Measurements from ENCODE around the gene ABCA4. TPM values are rescaled to one million over a fixed set of nuclear protein-coding genes. Genes with fewer than 3 reads are reported as not detected.

Gene ABCA4
- total RNA-seq, 1 experiment from 2014 or later = 0.11 TPM

DNA sequence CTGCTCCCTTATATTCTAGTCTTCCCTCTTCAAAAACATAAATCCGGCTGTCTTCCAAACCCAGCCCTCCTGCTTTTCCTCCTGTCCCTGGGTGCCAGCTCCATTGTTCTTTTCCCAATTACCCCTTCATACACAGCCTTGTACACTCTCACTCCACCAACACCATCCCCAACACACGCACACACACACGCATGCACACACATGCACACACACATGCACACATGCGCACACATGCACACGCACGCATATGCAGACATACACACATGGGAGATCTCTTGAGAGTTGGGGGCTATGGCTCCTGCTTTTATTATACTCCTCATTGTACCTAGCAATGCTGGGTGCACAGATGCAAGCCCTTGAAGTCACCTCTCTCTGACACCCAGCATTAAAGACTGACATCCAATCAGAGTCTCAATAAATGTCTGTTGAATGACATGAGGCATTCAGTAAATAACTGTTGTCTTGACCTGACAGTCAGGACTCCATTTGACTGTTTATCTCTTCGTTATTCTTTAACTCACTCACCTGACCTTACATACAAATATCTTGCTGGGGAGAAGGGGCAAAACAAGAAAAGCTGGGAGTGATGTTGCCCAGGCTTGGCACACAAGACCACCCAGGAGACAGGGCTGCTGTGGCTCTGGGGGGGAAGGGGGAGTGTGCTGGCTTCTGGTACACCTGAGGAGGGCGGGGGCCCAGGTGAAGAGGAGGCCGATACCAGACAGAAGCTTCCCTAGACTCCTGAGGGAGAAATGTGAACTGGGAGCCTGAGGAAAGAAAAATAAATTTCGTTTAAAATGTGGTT is 16.0 kb downstream of the ABCA4 start:
- no peaks in the 10 kb centered on the region for H3K27me3 ChIP-seq (replicated peaks)
- no peaks in the 10 kb centered on the region for H3K9me3 ChIP-seq (replicated peaks)
- no peak overlapping the region for H3K27ac ChIP-seq
- no peak for DNase-seq (ENCODE audit: low read depth in 1 of 2, low spot score in 2 of 2)
- peaks cover 32% of the 10 kb centered on the region for H3K4me1 ChIP-seq (replicated peaks)
- H3K4me3 ChIP-seq = no peak overlapping the region
- no peaks in the 10 kb centered on the region for H3K36me3 ChIP-seq

DNA sequence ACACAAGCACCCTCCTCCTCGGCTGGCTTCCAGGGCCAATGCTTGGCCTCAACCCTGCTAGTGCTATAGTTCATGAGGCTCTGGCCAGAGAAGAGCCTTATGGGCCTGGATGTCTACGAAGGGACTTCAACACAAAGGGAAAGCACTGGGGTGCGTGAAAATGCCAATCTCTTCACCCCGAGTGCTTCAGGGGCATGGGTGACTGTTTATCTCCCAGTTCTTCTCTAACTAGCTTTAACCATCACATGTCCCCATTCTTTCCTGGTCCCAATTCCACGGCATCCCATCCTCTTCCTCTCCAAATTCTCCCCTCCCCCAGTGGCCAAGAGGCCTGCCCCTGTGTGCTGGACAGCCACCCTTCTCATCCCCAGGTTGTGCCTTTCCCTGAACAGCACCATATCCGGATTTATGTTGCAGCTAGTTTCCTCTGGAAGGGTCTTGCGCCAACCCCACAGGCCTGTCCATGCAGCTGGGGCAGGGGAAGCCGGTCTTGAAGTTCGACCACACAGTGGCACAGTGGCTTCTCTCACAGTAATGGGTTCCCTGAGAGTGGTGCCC is 16.7 kb downstream of the ABCA4 start:
- H3K9me3 ChIP-seq (replicated peaks) = no peaks in the 10 kb centered on the region
- H3K36me3 ChIP-seq = no peaks in the 10 kb centered on the region
- no peaks in the 10 kb centered on the region for H3K27me3 ChIP-seq (replicated peaks)

DNA sequence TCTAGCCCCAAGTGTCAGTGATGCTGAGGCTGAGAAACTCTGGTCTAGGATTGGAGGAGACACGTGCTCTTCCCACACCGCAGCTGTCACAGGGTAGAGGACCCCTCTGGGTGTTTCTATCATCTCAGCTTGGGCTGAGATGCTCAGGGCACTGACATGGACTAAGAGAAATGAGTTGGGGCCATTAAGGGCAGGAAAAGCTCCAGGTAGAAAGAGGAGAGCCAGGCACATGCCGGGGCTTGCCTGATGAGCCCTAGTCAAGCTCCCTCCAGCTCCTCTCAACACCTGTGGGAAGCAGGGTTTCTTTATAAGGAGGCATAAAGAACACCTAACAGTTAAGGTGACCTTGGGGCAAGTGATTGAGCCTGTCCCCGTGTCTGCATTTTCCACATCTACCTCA is 17.3 kb downstream of the ABCA4 start:
- Histone ChIP-seq H3K27me3 (replicated peaks) (no peaks in the 10 kb centered on the region), H3K27ac (no peak overlapping the region), H3K4me1 (replicated peaks) (peaks cover 32% of the 10 kb centered on the region), H3K4me3 (no peak overlapping the region), H3K9me3 (replicated peaks) (no peaks in the 10 kb centered on the region), H3K36me3 (no peaks in the 10 kb centered on the region)
- no peak for DNase-seq (ENCODE audit: low read depth in 1 of 2, low spot score in 2 of 2)

More for the DNA sequence above, 16.7 kb downstream of the ABCA4 start:
- Histone ChIP-seq H3K27ac (no peak overlapping the region), H3K4me1 (replicated peaks) (peaks cover 32% of the 10 kb centered on the region), H3K4me3 (no peak overlapping the region)
- DNase-seq (ENCODE audit: low read depth in 1 of 2, low spot score in 2 of 2) = no peak

DNA sequence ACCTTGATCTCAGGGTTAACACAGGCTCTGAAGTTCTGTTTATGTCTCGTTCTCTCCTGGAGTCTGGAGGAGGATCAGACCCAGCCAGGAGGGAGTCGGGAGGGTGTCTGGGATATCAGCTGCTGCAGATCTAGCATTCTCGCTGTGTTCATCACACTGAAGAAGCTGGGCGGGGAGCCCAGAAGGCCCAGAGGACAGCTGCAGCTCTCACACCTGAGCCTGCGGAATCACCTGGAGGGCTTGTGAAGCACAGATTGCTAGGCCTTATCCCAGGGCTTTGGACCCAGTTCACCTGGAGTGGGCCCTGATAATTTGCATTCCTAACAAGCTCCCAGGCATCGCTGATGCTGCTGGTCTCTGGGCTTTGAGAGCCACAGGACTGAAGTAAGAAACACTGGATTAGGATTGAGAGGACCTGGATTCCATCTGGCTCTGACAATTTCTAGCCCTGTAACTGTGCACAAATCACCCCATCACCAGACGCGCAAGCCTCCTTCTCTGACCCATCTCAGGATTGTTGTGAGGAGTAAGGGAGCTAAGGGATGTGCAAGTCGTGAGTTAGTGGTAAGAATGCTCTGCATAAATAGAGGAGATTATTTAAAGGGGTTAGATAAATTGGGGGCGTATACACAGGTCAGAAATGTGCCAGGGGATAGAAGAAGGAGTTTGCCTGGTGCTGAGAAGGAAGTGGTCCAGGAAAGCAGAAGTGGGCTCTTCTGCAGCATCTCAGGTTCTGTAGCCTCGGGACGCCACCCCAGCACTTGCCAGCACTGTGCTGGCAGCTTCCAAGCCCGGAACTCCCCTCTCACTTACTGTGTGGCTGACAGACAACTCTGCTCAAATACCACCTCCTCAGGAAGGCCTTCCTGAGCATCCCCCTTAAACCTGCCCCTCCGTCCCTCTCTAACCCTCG is 19.1 kb downstream of the ABCA4 start:
- DNase-seq (ENCODE audit: low read depth in 1 of 2, low spot score in 2 of 2) = no peak
- H3K36me3 ChIP-seq = no peaks in the 10 kb centered on the region
- peaks cover 29% of the 10 kb centered on the region for H3K4me1 ChIP-seq (replicated peaks)
- H3K27me3 ChIP-seq (replicated peaks) = no peaks in the 10 kb centered on the region
- H3K9me3 ChIP-seq (replicated peaks) = no peaks in the 10 kb centered on the region
- no peak overlapping the region for H3K27ac ChIP-seq
- no peak overlapping the region for H3K4me3 ChIP-seq

DNA sequence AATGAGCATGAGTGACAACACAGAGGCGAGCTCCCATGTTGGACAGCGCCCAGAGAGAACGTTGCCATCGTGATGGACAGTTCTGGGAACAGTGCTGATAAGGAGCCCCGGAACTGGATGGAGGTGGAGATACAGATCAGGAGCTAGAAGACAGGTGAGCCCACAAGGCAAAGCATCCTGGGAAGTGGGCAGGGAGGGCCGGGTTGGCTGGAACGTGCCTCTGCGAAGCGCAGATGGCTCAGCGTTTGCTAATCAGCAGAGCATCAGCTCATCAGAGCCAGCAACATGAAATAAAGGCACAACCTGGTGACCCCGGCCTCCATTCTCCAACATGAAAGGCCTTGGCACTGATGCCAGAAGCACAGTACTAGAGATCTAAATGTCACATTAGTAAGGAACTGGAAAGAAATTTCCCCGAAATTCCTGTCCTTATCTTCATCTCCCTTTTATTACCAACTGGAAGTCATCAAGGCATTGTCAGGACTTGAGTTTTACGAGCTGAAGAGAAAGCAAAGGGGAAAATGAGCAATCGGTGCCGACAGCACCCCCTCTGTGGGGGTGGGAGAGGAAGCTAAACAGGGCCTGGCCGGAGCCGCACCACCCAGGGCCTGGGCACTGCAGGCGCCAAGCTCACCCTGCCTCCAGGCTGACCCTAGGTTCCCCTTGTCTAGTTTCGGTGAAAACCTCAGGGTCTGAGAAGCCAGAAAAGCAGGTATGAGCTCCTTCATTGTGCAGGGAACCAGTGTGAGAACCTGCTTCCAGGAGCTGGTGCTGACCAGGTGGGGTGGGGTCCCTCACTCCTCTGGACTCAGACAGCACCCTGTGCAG is 19.9 kb downstream of the ABCA4 start:
- Histone ChIP-seq H3K27me3 (replicated peaks) (no peaks in the 10 kb centered on the region), H3K4me1 (replicated peaks) (peaks cover 20% of the 10 kb centered on the region), H3K9me3 (replicated peaks) (no peaks in the 10 kb centered on the region), H3K36me3 (no peaks in the 10 kb centered on the region), H3K4me3 (no peak overlapping the region), H3K27ac (no peak overlapping the region)
- DNase-seq (ENCODE audit: low read depth in 1 of 2, low spot score in 2 of 2) = no peak

DNA sequence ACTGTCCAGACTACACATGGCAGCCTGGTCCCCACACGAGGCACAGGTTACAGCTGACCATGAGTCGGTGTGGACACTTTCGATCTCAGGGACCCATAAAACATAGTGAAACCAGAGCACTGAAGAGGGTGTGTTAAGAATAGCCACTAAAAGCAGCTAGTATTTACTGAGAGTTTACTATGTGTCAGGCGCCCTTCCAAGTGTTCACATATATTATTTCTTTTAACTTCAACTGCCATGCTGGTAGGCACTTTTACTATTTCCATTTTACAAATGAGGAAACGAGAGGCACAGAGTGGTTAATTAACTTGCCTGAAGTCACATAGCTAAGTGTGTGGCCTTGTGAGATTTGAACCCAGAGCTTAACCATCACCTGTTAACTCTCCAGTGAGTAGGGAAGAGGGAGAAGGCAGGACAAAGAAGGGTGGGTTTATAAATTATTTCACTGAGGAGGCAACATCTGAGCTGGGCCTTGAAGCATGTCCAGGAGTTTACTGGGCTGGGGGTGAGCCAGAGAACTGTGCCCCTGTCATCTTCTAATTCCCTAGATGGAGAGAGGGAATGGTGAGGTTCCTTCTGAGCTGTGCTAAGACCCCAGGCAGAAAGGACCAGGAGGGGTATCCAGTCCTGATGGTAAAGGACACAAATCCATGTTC is 20.7 kb downstream of the ABCA4 start:
- no peak overlapping the region for H3K4me3 ChIP-seq
- no peak for DNase-seq (ENCODE audit: low read depth in 1 of 2, low spot score in 2 of 2)
- no peaks in the 10 kb centered on the region for H3K36me3 ChIP-seq
- no peaks in the 10 kb centered on the region for H3K9me3 ChIP-seq (replicated peaks)
- peaks cover 21% of the 10 kb centered on the region for H3K4me1 ChIP-seq (replicated peaks)
- no peaks in the 10 kb centered on the region for H3K27me3 ChIP-seq (replicated peaks)
- no peak overlapping the region for H3K27ac ChIP-seq

DNA sequence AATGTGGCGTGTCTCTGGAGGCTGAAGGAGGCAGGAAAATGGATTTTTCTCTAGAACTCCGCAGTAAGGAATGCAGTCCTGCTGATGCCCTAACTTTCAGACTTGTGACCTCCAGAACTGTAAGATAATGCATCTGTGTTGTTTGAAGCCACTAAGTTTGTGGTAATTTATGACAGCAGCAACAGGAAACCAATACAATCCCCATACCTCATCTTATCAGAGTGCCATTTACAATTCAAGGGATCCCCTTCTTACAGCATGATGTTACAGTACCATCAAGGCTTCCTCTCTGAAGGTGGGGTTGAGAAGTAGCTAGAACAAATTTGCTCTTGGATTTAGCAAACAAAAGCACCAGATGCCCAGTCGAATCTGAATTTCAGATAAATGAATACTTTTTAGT is 21.6 kb downstream of the ABCA4 start:
- H3K27me3 ChIP-seq (replicated peaks) = no peaks in the 10 kb centered on the region
- H3K4me3 ChIP-seq = no peak overlapping the region
- no peak overlapping the region for H3K27ac ChIP-seq
- no peak for DNase-seq (ENCODE audit: low read depth in 1 of 2, low spot score in 2 of 2)
- no peaks in the 10 kb centered on the region for H3K9me3 ChIP-seq (replicated peaks)
- H3K4me1 ChIP-seq (replicated peaks) = peaks cover 26% of the 10 kb centered on the region
- H3K36me3 ChIP-seq = no peaks in the 10 kb centered on the region

DNA sequence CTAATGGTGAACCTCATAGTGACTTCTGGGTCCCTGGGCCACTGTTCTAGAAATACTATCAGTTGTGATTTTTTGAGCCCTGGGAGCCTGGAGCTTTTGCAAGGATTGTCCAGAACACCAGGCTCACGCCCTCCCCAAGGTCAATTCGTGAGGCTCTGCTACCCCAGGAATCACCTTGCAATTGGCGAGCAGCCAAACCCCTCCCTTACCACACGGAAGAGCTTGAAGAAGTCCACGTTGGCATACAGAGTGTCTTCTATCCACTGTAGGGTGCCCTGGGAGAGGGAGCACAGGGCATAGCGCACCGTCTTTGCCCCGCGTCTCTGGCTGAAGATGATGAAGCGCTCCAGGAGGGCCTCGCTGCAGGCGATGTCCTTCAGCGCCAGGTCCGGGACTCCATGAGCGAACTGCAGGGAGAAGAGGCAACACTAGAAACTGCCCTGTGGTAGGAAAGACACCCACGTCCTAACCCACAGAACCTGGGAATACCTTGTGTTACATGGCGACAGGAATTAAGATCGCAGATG is 22.3 kb downstream of the ABCA4 start:
- DNase-seq (ENCODE audit: low read depth in 1 of 2, low spot score in 2 of 2) = no peak
- Histone ChIP-seq H3K9me3 (replicated peaks) (no peaks in the 10 kb centered on the region), H3K4me3 (no peak overlapping the region), H3K27ac (no peak overlapping the region), H3K4me1 (replicated peaks) (peaks cover 32% of the 10 kb centered on the region), H3K27me3 (replicated peaks) (no peaks in the 10 kb centered on the region), H3K36me3 (no peaks in the 10 kb centered on the region)

DNA sequence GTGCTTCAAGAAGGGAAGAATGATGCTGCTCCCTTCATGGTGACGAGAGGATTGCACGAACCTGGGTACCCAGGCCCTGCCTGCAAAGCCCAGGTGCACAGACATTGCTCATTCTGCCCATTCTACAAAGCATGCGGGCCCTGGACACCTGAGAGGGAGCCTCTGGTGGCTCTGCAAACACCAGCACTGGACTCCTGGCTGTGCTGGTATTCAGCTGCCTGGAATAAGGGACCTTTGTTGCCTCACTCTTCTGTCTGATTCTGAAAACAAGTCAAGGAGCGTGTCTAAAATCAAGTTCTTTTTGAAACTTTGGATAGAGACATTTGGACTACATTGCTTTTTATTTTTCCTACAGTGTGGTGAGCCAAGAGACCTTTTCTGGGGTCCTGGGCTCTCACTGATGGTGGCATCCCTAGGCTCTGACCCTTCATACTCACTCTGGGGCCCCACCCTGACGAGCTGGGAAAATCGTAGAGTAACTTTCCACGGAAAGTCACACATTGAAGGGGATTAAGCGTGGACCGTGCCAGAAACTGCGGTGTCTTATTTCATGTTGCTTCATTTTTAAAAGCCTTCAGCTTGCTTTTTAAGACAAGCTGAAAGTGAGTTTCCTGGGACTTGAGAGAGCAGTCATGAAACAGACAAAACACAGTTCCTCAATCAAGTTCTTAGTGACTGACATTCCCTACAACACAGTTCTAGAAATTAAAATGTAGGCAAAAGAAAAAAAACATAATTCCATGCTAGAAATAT is 24.0 kb downstream of the ABCA4 start:
- no peak overlapping the region for H3K4me3 ChIP-seq
- H3K27ac ChIP-seq = no peak overlapping the region
- no peaks in the 10 kb centered on the region for H3K36me3 ChIP-seq
- no peaks in the 10 kb centered on the region for H3K9me3 ChIP-seq (replicated peaks)
- no peak for DNase-seq (ENCODE audit: low read depth in 1 of 2, low spot score in 2 of 2)
- H3K4me1 ChIP-seq (replicated peaks) = peaks cover 49% of the 10 kb centered on the region
- H3K27me3 ChIP-seq (replicated peaks) = no peaks in the 10 kb centered on the region

DNA sequence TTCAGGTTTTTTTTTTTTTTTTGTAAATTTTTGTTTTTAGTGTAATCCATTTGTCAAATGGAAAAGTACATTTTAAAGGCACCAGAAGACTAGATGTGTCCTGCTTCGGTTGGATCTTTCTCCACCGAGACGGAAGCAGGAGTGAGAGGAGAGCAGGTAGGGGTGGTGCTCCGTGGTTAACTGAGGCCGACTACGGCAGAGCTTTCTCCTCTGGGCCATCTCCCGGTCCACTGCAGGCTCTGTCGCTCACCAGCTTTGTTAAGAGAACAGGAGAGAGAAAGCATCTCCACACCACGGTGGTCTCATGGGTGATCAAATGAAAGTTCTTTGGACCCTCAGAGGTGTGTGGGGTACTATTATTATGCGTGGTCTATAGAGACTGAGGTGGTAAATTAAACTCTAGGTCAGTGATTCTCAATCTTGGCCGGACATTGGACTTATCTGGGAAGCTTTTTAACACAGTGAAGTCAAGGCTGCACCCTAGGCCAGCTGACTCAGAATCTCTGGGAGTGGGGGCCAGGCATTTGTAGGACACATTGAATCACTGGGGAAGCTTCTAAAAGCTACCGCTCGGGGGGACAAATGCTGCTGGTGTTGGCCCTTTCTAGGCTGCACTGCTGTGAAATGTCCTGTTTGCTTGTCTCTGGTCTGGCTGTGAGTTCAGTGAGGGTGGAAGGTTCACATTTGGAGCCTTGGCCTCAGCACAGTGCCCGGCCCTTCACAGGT is 25.0 kb downstream of the ABCA4 start:
- no peaks in the 10 kb centered on the region for H3K9me3 ChIP-seq (replicated peaks)
- H3K4me1 ChIP-seq (replicated peaks) = peaks cover 51% of the 10 kb centered on the region
- H3K27ac ChIP-seq = no peak overlapping the region; the same call in 1 of the 2 replicates
- H3K27me3 ChIP-seq (replicated peaks) = no peaks in the 10 kb centered on the region
- H3K36me3 ChIP-seq = no peaks in the 10 kb centered on the region
- H3K4me3 ChIP-seq = no peak overlapping the region
- no peak for DNase-seq (ENCODE audit: low read depth in 1 of 2, low spot score in 2 of 2)

DNA sequence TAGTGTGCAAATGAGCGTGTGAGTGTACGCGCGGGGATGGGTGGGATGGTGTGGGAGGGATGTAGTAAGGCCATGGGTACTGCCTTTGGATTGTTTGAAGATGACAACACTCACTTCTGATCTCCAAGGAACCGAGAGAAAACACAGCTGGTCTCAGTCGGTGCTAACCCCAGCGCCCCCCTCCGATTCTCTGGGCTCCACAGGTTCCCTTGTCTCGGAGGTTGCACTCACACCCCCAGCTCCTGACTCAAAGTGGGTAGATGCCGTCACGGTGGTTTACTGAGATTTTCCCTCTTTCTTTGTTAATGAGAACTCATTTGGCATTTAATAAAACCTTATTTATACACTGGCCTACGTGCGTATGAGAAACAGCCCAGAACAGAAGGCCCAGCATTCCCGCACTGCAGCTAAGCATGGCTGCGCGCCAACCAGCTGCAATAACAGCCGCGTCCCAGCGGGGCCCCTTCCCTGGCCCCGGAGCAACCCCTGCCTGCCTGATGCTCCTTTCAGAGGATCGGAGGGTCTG is 25.8 kb downstream of the ABCA4 start:
- H3K27ac ChIP-seq = peak overlapping the region; percentile 95

More for the DNA sequence above, 25.8 kb downstream of the ABCA4 start:
- Histone ChIP-seq H3K27me3 (replicated peaks) (no peaks in the 10 kb centered on the region), H3K36me3 (no peaks in the 10 kb centered on the region), H3K4me3 (no peak overlapping the region), H3K4me1 (replicated peaks) (peaks cover 46% of the 10 kb centered on the region), H3K9me3 (replicated peaks) (no peaks in the 10 kb centered on the region)
- DNase-seq (ENCODE audit: low read depth in 1 of 2, low spot score in 2 of 2) = peak; percentile 64 to 65
